ENCODE measurements around the gene MLXIP.

MLXIP gene

DNA sequence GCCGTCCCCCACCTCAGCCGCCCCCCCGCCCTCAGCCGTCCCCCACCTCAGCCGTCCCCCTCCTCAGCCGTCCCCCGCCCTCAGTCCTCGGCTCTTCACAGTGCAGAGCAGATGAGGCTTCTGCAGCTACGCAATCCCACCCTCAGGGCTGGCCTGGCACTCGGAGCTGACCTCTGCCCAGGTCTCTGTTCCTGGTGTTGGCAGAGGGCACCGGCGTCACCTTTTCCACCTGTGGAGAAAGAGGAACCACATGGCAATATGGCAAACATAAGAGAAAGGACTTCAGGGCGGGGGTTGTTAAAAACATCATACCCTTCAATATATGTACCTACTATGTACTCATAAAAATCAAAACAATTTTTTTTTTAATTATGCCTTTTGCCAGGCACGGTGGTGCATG lies 45.8 kb downstream of the MLXIP start:
- in situ Hi-C loops (cut with MboI; ENCODE audit: low sequenced_read_pairs) = no loop called here

DNA sequence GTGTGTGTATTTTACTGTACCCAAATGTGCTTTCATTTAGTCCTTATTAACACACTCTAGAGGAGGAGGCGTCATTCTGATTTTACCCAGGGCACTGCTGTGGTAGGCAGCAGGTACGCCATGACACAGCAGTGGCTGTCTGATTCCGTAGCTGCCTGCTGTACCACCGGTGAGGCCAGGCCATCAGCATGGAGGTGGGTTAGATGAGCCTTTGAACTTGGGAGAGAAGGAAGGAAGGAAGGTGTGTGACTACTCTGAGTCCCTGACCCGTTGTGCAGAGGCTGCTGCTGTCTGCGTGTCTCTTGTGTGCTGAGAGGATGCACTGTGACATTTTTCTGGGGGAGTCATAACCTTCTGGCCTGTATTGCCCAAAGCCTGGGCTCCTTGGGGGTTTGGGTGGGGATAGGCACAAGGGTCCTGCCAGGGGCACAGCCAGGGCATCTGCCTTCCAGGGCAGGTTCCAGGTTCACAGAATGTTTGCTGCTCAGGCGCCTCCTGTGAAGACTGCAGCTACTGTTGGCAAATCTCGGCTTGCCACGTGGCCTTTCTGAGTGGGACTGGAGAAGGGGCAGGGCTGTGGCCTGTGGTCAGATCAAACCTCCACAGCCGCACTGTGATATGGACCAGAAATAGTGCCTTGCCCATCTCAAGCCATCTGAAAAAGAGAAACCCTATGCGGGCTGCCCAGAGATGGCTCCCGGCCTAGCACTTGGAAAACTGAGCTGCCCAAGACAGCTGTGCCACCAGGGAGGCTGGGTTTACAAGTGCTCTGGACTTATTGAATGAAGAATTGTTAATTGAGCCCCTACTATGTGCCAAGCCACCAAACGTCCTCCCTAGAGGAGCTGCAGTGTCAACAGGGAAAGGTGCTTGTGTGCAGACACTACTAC lies 47.1 kb downstream of the MLXIP start:
- in situ Hi-C loops (cut with MboI; ENCODE audit: low sequenced_read_pairs) = no loop called here

DNA sequence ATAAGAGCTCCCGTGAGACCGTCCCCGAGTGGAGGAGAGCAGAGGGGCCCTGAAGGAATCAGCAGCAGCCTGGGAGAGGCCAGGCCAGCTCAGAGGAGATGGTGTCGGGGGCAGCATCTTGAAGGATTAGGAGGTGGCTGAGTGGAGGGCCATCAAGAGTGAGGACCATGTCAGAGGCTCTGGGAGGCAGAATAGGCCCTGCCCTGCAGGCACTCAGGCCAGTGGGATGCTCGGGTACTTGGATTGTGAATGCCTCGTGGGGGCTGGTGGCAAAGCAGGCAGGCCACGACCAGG lies 47.7 kb downstream of the MLXIP start:
- in situ Hi-C loops (cut with MboI; ENCODE audit: low sequenced_read_pairs) = no loop called here

DNA sequence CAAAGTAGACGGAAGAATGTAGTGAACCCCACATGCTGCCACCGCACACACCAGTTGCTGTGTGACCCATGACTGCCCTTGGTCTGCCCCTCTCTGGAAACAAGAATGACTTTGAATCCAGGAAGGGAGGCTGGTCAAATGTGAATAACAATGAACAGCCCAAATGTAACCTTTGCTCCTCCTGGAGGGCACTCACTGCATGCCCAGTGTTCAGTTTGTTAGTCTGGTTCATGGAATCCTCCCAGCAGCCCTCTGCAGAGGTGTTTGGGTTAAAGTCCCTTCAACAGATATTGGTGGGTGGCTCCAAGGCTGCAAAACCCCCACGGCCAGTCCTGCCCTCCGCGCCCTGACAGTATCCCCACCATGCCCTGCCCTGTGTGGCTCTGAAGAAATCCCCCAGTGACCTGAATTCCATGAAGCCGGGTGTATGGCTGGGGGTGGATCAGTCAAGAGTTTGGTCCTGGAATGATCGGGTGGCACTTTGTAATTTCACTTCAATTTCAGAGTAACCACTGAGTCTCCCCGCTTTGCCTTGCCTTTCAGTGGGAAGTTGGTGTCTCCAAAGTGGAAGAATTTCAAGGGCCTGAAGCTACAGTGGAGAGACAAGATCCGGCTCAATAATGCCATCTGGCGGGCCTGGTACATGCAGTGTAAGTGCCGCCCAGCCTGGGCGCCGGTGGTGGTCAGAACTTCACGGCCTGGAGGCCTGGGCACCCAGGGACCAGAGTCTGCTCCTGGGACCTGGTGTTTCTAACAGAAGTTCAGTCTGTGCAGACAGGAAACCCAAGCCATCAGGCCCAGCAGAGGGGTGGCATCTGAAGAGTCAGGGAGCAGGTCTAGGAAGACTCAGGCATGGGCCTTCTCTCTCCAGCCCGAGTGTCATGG lies 48.4 kb downstream of the MLXIP start:
- in situ Hi-C loops (cut with MboI; ENCODE audit: low sequenced_read_pairs) = no loop called here

DNA sequence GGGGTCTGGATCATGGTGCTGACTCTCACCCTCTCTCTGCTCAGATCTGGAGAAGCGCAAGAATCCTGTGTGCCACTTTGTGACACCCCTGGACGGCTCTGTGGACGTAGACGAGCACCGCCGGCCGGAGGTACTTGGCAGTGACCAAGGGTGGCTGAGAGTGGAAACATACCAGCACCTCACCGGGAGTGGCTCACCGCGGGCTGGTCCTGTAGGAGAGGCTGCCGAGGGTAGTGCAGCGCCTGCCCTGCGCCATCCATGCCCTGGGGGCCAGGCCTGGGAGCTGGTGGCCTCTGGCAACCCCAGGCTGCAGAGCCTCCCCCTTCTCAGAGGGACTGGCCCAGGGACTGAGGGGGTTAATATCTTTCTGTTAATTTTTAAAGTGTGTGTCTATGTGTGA lies 49.3 kb downstream of the MLXIP start:
- in situ Hi-C loops (cut with MboI; ENCODE audit: low sequenced_read_pairs) = no loop called here

DNA sequence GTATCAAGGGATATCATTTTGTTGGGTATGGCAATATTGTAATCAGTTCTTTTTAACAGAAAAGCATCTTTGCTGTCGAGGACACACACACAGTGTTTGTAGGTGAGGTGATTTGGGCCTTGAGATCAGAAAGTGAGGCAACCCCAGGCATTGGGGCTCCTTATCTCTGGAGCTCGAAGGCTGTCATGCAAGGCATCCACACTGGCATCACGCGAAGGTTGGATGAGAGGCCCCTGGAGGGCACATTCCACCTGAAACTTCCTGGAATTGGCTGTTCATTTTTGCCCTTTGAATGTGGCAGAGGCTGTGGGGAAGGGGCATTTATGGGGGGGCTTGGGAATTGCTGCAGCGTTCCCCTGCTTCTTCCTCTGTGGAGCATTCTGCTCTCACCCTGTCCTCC lies 49.9 kb downstream of the MLXIP start:
- in situ Hi-C loops (cut with MboI; ENCODE audit: low sequenced_read_pairs) = no loop called here

DNA sequence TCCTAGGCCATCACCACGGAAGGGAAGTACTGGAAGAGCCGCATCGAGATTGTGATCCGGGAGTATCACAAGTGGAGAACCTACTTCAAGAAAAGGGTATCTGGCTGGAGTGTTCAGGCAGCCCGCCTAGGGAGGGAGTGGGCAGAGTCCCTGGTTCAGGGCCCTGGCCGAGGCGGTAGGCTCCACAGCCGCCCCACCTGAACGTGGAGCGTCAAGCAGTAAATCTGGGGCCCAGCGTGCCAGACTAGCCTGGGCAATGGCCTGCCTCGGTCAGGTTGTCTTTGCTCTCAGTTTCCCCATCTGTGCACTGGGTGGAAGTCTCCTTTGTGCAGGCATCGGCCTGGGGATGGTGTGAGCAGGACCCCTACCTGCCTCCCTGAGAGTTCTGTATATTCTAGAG lies 50.6 kb downstream of the MLXIP start:
- in situ Hi-C loops (cut with MboI; ENCODE audit: low sequenced_read_pairs) = no loop called here

DNA sequence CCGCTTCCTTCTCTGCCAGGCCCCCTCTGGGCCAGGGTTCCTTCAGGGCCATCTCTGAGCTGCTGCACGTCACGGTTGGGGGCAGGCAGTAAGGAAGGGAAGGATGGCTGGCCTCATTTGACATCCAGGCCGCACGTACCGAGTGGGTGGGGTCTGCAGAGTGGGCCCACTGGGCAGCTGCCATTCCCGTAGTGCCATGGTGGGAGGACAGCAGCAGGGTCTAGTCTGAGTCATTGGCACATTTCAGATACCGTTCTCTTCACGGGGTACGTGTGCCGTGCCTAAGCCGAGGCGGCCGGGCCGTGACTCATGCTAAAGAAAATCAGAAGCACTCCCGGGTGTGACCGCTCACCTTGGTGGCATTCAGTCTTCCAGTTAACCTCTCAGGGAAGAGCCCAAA lies 51.6 kb downstream of the MLXIP start:
- in situ Hi-C loops (cut with MboI; ENCODE audit: low sequenced_read_pairs) = no loop called here

DNA sequence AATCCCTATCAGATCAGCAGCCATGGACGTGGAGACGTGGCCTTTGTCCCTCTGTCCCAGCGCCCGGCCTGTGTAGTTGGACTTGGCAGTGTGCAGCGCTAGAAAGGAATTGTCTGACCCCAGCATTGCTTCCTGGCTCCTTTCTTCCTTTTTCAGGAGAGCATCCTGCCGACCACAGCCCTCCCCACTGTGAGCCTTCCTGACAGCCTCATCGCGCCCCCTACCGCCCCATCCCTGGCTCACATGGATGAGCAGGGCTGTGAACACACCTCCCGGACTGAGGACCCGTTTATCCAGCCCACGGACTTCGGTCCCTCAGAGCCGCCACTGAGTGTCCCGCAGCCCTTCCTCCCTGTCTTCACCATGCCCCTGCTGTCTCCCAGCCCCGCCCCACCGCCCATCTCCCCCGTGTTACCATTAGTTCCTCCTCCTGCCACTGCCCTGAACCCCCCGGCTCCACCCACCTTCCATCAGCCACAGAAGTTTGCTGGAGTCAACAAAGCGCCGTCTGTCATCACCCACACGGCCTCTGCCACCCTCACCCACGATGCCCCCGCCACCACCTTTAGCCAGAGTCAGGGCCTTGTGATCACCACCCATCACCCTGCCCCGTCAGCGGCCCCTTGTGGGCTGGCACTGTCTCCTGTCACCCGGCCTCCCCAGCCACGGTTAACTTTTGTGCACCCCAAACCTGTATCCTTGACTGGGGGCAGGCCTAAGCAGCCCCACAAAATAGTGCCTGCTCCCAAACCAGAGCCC lies 54.8 kb downstream of the MLXIP start:
- in situ Hi-C loops (cut with MboI; ENCODE audit: low sequenced_read_pairs) = no loop called here

DNA sequence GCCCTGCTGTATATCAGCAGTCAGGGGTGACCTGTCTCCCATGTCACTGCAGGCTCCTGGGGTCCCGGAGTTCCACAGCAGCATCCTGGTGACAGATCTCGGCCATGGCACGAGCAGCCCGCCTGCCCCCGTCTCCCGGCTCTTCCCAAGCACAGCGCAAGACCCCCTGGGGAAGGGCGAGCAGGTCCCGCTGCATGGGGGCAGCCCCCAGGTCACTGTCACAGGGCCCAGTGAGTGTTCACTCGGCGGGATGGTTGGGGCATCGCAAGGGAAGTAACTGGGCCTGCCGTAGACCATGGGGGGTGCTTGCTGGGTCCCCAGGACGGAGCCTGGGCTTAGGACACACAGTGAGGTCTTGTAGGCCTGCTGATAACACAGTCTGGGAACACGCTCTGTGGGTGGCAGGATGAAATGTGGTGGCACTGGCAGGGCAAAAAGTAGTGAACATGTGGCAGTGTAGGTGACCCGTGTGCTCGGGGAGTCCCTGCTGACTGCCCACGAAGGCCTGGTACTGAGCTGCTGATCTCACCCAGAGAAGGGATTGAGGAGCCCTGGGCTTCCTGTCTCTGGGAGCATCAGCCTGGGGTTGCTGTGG lies 57.0 kb downstream of the MLXIP start:
- in situ Hi-C loops (cut with MboI; ENCODE audit: low sequenced_read_pairs) = no loop called here

DNA sequence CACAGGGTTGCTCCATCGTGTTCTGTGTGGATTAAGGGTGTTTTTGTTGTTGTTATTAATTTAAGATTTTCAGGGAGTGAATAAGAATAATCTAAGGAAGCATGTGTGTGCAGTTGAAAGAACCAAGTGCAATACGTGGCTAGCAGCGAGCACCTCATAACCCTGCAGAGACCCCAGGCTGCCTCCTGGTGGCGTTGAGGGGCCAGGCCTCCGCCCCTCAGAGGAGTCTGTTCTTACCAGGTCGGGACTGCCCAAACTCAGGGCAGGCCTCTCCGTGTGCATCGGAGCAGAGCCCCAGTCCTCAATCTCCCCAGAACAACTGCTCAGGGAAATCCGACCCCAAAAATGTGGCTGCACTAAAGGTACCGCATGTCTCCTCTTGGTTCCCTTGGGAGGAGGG lies 58.7 kb downstream of the MLXIP start:
- in situ Hi-C loops (cut with MboI; ENCODE audit: low sequenced_read_pairs) = no loop called here

DNA sequence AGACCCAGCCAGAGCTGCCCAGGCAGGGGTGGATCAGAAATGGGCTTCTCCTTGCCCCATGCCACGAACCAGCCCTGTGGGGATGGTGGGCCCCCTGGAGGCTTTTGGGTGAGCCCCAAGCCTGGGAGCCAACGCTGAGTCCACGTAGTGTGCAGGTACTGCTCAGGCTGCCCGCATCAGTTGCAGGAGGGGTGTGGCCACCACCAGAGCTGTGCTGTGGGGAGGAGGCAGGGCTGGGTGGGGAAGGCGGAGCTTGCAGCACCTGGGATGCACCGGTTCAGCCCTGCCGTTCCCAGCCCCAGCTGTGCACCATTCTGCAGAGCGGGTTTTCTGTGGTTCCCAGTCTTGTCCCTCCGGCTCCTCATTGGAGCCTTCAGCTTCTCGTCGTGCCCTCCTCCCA lies 59.1 kb downstream of the MLXIP start:
- in situ Hi-C loops (cut with MboI; ENCODE audit: low sequenced_read_pairs) = no loop called here

DNA sequence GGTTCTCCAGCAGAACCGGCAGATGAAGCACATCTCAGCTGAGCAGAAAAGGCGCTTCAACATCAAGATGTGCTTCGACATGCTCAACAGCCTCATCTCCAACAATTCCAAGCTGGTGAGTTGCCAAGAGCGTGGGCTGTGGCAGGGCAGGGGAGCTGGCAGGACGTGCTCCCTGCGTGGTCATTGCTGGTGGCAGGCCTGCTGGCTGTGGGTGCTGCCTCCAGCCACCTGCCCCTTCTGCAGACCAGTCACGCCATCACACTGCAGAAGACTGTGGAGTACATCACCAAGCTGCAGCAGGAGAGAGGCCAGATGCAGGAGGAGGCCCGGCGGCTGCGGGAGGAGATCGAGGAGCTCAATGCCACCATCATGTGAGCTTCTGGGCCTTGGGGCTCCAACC lies 59.6 kb downstream of the MLXIP start:
- in situ Hi-C loops (cut with MboI; ENCODE audit: low sequenced_read_pairs) = no loop called here

DNA sequence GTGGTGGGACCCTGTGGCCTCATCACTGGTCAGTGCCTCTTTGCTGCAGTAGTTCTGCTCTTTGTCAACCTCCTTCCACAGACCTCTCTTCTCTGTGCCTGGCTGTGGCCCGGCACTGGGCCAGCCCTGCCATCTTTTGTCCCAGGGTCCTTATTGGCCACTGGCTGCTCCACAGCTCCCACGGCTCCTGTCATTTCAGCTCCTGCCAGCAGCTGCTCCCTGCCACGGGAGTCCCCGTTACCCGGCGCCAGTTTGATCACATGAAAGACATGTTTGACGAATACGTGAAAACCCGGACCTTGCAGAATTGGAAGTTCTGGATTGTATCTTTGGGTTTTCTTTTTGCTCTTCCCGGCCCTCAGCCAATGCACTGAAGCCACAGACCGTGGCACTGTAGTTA lies 60.1 kb downstream of the MLXIP start:
- in situ Hi-C loops (cut with MboI; ENCODE audit: low sequenced_read_pairs) = no loop called here

DNA sequence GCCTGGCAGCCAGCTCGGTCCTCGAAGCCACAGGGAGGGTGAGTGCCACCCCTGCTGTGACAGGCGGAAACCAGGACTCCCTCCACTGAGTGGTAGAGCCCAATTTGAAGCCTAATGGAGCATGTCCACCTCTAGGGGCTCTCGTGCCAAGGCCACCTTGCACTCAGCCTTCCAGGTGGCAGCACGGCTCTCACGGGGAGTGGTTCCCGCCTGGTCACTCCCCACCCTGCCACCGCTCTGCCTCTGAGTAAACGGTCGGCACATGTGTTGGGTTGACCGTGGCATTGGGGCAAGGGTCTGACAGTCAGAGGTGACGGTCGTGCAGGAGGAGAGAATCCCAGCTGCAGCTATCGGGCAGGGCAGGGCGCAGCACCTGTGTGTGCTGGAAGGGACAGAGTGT lies 60.7 kb downstream of the MLXIP start:
- in situ Hi-C loops (cut with MboI; ENCODE audit: low sequenced_read_pairs) = no loop called here

DNA sequence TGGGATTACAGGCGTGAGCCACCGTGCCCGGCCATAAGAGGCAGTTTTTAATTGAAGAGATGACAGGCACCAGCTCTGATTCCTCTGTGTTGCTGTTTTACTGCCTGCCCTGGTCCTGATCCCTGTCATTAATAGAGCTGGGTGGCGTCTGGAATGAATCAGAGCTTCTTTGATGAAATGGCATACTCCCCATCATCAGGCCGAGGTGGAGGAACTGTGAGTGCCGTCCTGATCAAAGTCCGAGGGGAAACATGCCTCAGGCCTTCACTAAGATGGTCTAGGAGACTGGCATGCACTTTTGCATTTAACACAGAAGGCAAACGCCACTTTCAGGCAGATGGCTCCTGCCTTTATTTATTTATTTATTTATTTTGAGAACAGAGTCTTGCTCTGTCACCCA lies 61.4 kb downstream of the MLXIP start:
- in situ Hi-C loops (cut with MboI; ENCODE audit: low sequenced_read_pairs) = no loop called here

DNA sequence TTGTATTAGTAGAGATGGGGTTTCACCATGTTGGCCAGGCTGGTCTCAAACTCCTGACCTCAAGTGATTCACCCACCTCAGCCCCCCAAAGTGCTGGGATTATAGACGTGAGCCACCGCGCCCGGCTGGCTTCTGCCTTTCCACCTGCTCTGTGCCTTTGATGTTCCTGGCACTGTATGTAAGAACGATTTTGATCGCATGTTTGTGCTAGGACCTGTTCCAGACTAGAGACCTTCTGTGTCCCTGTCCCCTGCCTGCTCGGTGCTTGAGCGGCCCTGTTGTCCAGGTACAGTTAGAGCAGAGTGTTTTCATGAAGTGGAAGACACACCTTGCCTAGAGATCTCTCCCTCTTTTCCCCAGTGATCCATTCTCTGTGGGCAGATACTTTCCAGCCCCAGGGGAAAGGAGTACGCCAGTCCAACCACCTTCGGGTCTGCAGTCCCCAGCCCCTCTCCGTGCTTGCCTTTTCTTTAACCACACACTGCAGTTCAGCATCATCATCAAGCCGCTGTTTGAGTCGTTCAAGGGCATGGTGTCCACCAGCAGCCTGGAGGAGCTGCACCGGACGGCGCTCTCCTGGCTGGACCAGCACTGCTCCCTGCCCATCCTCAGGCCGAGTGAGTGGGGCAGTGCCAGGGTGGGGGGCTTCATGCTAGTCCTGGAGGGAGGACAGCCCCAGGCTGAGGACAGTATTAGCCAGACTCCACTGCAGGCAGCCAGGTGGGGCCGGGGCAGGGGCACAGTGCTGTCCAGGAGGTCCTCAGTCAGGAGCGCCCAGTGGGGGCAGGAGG lies 62.1 kb downstream of the MLXIP start:
- in situ Hi-C loops (cut with MboI; ENCODE audit: low sequenced_read_pairs) = no loop called here

DNA sequence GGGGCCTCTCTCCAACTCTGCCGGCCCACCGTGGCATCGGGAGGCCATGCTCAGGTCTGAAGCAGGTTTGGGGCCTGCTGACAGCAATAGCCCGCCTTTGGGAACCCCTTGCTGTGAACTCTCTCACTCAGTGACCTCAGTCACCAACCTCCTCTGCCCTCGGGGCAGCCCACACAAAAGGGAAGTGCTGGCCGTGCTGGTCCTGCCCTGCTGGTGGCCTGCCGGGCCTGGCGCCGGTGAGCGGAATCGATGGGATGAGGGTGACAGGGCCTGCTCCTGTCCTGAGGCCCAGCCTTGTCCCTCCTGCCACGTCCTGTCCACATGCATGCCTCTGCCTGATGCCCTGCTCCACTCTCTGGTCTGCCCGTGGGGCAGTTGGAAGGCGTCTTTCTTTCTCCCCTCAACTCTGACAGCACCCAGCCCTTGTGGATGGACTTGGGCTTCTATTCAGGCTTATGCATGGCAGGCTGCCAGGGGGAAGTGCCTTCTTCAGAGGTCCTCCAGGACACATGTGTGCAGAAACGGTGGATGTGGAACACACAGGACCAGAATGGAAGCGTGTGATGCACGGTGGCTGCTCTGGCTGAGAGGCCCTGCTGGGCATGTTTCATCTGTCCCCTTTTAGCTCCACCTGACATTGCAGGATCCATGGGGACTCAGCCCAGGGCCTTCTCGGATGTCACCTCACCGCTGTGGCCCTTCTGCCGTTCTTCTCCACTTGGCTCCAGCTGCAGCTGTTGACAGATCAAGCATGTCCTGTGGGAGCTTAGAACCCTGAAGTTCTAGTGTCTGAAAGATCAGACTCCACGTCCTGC lies 63.6 kb downstream of the MLXIP start:
- in situ Hi-C loops (cut with MboI; ENCODE audit: low sequenced_read_pairs) = no loop called here

DNA sequence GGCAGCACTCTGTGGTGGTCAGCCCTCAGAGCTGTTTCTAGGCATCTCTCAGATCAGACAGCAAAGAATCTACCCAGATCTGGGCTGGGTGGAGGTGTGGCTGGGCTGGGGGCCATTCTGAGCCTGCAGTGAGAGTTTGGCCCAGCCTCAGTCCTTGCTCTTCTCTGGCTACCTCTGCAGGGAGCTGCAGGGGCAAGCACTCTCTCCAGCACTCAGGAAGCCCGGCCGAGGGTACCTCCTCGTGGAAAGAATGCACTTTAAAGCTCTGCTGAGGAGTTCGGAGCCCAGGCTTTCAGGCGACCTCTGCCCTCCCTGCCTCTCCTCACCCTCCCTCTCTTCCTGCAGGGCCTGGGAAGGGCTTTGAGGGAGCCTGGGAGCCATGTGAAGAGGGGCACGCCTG lies 64.3 kb downstream of the MLXIP start:
- in situ Hi-C loops (cut with MboI; ENCODE audit: low sequenced_read_pairs) = no loop called here

DNA sequence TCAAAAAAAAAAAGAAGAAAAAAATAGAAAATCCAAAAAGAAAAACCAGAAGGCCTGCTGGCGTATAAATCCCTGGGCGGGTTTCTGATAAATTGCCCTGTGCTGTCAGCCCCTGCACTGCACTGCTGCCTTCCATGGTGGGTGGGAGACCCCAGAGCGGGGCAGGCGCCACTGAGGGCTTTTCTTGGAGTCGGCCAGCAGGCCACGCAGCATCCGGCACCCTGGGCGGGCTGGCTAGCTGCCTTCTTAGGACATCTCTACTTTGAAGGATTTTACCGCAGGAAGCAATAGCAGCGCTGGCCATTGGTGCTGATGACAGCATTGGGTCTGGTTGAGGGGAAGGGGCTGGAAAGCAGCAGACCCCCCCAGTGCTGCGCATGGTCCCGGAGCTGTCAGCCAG lies 66.3 kb downstream of the MLXIP start:
- in situ Hi-C loops (cut with MboI; ENCODE audit: low sequenced_read_pairs) = no loop called here
